AG09309 (cell line): ENCODE data around the gene DSN1.

Source experiments
- DNase-seq: peaks from one replicate; pipeline ENCODE4 v3.0.0-alpha.2; 2010; ENCODE audit warnings: low read depth
- H3K4me3 ChIP-seq: 2 replicates; pipeline ENCODE4 v1.5.1; 2011; ENCODE audit warnings: mild to moderate bottlenecking, low read depth, low read length, moderate library complexity; ENCODE audit not compliant: control insufficient read depth
- TF ChIP-seq, protein P1 (sequence below): IDR thresholded peaks from 2 replicates; pipeline ENCODE4 v1.5.1; 2011; ENCODE audit warnings: mild to moderate bottlenecking, low read depth, low read length, inconsistent platforms; ENCODE audit not compliant: insufficient read depth, control insufficient read depth; ENCODE audit errors: missing control alignments

DSN1 gene, protein sequence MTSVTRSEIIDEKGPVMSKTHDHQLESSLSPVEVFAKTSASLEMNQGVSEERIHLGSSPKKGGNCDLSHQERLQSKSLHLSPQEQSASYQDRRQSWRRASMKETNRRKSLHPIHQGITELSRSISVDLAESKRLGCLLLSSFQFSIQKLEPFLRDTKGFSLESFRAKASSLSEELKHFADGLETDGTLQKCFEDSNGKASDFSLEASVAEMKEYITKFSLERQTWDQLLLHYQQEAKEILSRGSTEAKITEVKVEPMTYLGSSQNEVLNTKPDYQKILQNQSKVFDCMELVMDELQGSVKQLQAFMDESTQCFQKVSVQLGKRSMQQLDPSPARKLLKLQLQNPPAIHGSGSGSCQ

GRCh38 chr20:36773597-36774390 lies at the start of gene DSN1:
DSN1 (minus strand) TSS chr20:36773763; CDS start chr20:36771458, 2,305 bp downstream.
- peak within 1 kb of the TSS; percentile 74 for H3K4me3 ChIP-seq
- peak; percentile 76 for DNase-seq
- TF ChIP-seq, protein P1, sequence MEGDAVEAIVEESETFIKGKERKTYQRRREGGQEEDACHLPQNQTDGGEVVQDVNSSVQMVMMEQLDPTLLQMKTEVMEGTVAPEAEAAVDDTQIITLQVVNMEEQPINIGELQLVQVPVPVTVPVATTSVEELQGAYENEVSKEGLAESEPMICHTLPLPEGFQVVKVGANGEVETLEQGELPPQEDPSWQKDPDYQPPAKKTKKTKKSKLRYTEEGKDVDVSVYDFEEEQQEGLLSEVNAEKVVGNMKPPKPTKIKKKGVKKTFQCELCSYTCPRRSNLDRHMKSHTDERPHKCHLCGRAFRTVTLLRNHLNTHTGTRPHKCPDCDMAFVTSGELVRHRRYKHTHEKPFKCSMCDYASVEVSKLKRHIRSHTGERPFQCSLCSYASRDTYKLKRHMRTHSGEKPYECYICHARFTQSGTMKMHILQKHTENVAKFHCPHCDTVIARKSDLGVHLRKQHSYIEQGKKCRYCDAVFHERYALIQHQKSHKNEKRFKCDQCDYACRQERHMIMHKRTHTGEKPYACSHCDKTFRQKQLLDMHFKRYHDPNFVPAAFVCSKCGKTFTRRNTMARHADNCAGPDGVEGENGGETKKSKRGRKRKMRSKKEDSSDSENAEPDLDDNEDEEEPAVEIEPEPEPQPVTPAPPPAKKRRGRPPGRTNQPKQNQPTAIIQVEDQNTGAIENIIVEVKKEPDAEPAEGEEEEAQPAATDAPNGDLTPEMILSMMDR: no peak

- TF ChIP-seq, protein P1: no peak
- no peak for DNase-seq
- H3K4me3 ChIP-seq: no peak overlapping the region
These were observed 49.6 kb upstream of the DSN1 start for GRCh38 chr20:36823121-36823520.

GRCh38 chr20:36821964-36822437 lies 48.4 kb upstream of the DSN1 start:
- TF ChIP-seq, protein P1: no peak
- no peak for DNase-seq
- no peak overlapping the region for H3K4me3 ChIP-seq

GRCh38 chr20:36820928-36821327 lies 47.4 kb upstream of the DSN1 start:
- TF ChIP-seq, protein P1: no peak
- no peak for DNase-seq
- H3K4me3 ChIP-seq: no peak overlapping the region

DNA sequence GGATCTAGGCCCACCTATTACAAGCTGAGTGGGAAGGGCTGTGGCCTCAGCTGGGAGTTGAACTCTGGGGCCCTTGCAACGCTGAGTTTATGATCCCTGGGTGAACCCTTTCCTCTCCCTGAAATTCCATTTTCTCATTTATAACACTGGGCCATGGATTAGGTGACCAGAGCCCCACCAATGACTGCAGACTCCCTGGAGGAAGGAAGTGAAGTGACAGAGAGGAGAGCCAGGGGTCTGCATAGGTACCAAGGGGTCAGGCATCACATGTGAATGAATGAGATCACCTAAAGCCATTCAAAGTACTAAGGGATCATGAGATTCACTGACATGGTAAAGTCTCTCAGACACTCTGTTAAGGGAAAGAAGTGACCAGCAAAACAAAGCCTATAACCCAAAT lies 46.5 kb upstream of the DSN1 start:
- no peak for DNase-seq
- no peak overlapping the region for H3K4me3 ChIP-seq
- TF ChIP-seq, protein P1: no peak

- TF ChIP-seq, protein P1: no peak
- DNase-seq: no peak
- no peak overlapping the region for H3K4me3 ChIP-seq
These were observed 46.1 kb upstream of the DSN1 start for GRCh38 chr20:36819659-36820058.
